GM12878 (cell line): ENCODE results near the gene SYNGR4. TPM values are rescaled to one million over a fixed set of nuclear protein-coding genes. Genes with fewer than 3 reads are reported as not detected.
A peak's percentile ranks its signal among the peaks of the same experiment; 100 is the strongest.

Experiments used
- BHLHE40 ChIP-seq, 2 experiments: fragments of 450-650 bp in 1 of 2; IDR thresholded peaks; 2 replicates each; pipeline ENCODE4 v1.6.1; 2011 to 2017; ENCODE audit warnings: low read depth in 2 of 2, borderline replicate concordance in 1 of 2, improper control_type of control experiment in 1 of 2, low read length in 1 of 2, mild to moderate bottlenecking in 1 of 2
- CEBPB ChIP-seq, 2 experiments: fragments of 150-350 bp in 1 of 2; IDR thresholded peaks; 2 replicates each; pipeline ENCODE4 v1.6.1; 2012 to 2014; ENCODE audit warnings: low read depth in 2 of 2, low read length in 2 of 2, borderline replicate concordance in 1 of 2, inconsistent platforms in 1 of 2
- CHD2 ChIP-seq: IDR thresholded peaks from 2 replicates; pipeline ENCODE4 v1.6.1; 2011; ENCODE audit warnings: low read depth, low read length, improper control_type of control experiment, borderline replicate concordance
- CHD4 ChIP-seq: fragments of 200-600 bp; sonication (generic); IDR thresholded peaks from 2 replicates; pipeline ENCODE4 v1.6.1; 2016; ENCODE audit warnings: mild to moderate bottlenecking
- ELK1 ChIP-seq: IDR thresholded peaks from 2 replicates; pipeline ENCODE4 v1.6.1; 2012; ENCODE audit warnings: low read depth, low read length, improper control_type of control experiment
- ETV6 ChIP-seq, 2 experiments: fragments of 450-650 bp in 1 of 2; IDR thresholded peaks in 1 of 2; conservative IDR thresholded peaks in 1 of 2; 2 replicates each; pipeline ENCODE4 v1.6.1; 2014; ENCODE audit warnings: antibody characterized with exemption in 1 of 2, borderline replicate concordance in 1 of 2, low read depth in 1 of 2, mild to moderate bottlenecking in 1 of 2, moderate library complexity in 1 of 2
- FOS ChIP-seq: IDR thresholded peaks from 3 replicates; pipeline ENCODE4 v1.6.1; 2011; ENCODE audit warnings: borderline replicate concordance; ENCODE audit not compliant: insufficient read length; ENCODE audit errors: extremely low read depth
- FOXM1 ChIP-seq: IDR thresholded peaks from 2 replicates; pipeline ENCODE4 v1.6.1; 2012; ENCODE audit warnings: low read depth, mild to moderate bottlenecking, inconsistent platforms, low read length, moderate library complexity
- KDM1A ChIP-seq: fragments of 200-600 bp; sonication (generic); IDR thresholded peaks from 2 replicates; pipeline ENCODE4 v1.6.1; 2016; ENCODE audit warnings: borderline replicate concordance
- MAX ChIP-seq: IDR thresholded peaks from 2 replicates; pipeline ENCODE4 v1.6.1; 2012; ENCODE audit warnings: low read depth, low read length, improper control_type of control experiment
- POLR2A ChIP-seq: IDR thresholded peaks from 2 replicates; pipeline ENCODE4 v1.6.1; 2011; ENCODE audit warnings: low read depth, mild to moderate bottlenecking, low read length
- POLR2AphosphoS2 ChIP-seq: IDR thresholded peaks from 2 replicates; pipeline ENCODE4 v1.6.1; 2011; ENCODE audit warnings: low read depth, mild to moderate bottlenecking, low read length, improper control_type of control experiment, moderate library complexity
- POLR2AphosphoS5 ChIP-seq: IDR thresholded peaks from 2 replicates; pipeline ENCODE4 v1.6.1; 2011; ENCODE audit warnings: mild to moderate bottlenecking, low read length, inconsistent platforms
- RCOR1 ChIP-seq: conservative IDR thresholded peaks from 2 replicates; pipeline ENCODE4 v1.6.1; 2012; ENCODE audit warnings: low read depth, low read length, improper control_type of control experiment
- RELA ChIP-seq: fragments of 450-650 bp; IDR thresholded peaks from 2 replicates; pipeline ENCODE4 v1.8.0; 2014; ENCODE audit warnings: borderline replicate concordance; ENCODE audit not compliant: partially characterized antibody
- RUNX3 ChIP-seq: IDR thresholded peaks from 2 replicates; pipeline ENCODE4 v1.6.1; 2012; ENCODE audit warnings: low read length, inconsistent platforms
- SIN3A ChIP-seq: IDR thresholded peaks from 2 replicates; pipeline ENCODE4 v1.6.1; 2012; ENCODE audit warnings: low read depth, low read length, improper control_type of control experiment
- SREBF2 ChIP-seq: IDR thresholded peaks from 2 replicates; pipeline ENCODE4 v1.6.1; 2012; ENCODE audit warnings: mild to moderate bottlenecking, low read length
- STAT1 ChIP-seq: fragments of 450-650 bp; conservative IDR thresholded peaks from 2 replicates; pipeline ENCODE4 v1.6.1; 2014; ENCODE audit warnings: antibody characterized with exemption, mild to moderate bottlenecking
- STAT3 ChIP-seq: IDR thresholded peaks from 2 replicates; pipeline ENCODE4 v1.6.1; 2011; ENCODE audit warnings: low read depth, low read length, improper control_type of control experiment
- TCF3 ChIP-seq: IDR thresholded peaks from 2 replicates; pipeline ENCODE4 v1.6.1; 2012; ENCODE audit warnings: low read depth, mild to moderate bottlenecking, low read length, borderline replicate concordance; ENCODE audit not compliant: insufficient read depth
- ZNF217 ChIP-seq: fragments of 450-650 bp; IDR thresholded peaks from 2 replicates; pipeline ENCODE4 v1.6.1; 2017; ENCODE audit warnings: antibody characterized with exemption, mild to moderate bottlenecking
- ZNF24 ChIP-seq: fragments of 450-650 bp; IDR thresholded peaks from 2 replicates; pipeline ENCODE4 v1.6.1; 2017; ENCODE audit warnings: antibody characterized with exemption, mild to moderate bottlenecking
- polyA plus RNA-seq, 11 experiments: library from polyadenylated mRNA; depleted of rRNA in 4 of 11; unstranded in 6 of 11; stranded (reverse) in 5 of 11; fragments of >200 nt; fragmentation: Nextera tagmentation in 4 of 11; fragmentation: Illumina TruSeq in 1 of 11; extraction: Ambion mirVana in 4 of 11; extraction: Trizol in 1 of 11; gene quantifications; 1 replicate in 1 of 11; 2 replicates in 10 of 11; pipeline versions ENCODE4 v1.2.1 to v1.2.3, GENCODE V29; 2011 to 2016; ENCODE audit warnings: inconsistent platforms in 2 of 11, missing spikeins in 2 of 11, low read depth in 1 of 11
- total RNA-seq, 4 experiments: library from RNA; depleted of rRNA in 3 of 4; stranded (reverse); fragments of >200 nt in 3 of 4; fragmentation: Illumina TruSeq in 1 of 4; extraction: Trizol in 1 of 4; gene quantifications; 2 replicates each; pipeline versions ENCODE4 v1.2.1 to v1.2.3, GENCODE V29; 2013 to 2021
- TF ChIP-seq, protein P1 (sequence below): IDR thresholded peaks from 2 replicates; pipeline ENCODE4 v1.6.1; 2012; ENCODE audit warnings: low read depth, low read length, improper control_type of control experiment
- TF ChIP-seq, protein P2 (sequence below): fragments of 450-650 bp; IDR thresholded peaks from 2 replicates; pipeline ENCODE4 v1.6.1; 2016; ENCODE audit warnings: mild to moderate bottlenecking, moderate library complexity, borderline replicate concordance

The SYNGR4 gene
- total and polyA plus RNA-seq, 10 of the 15 experiments (the other 5 are each of a cell fraction or from before 2014, with no cell fraction given): 0.08 to 0.72 (median 0.17) TPM; not detected in 6

DNA sequence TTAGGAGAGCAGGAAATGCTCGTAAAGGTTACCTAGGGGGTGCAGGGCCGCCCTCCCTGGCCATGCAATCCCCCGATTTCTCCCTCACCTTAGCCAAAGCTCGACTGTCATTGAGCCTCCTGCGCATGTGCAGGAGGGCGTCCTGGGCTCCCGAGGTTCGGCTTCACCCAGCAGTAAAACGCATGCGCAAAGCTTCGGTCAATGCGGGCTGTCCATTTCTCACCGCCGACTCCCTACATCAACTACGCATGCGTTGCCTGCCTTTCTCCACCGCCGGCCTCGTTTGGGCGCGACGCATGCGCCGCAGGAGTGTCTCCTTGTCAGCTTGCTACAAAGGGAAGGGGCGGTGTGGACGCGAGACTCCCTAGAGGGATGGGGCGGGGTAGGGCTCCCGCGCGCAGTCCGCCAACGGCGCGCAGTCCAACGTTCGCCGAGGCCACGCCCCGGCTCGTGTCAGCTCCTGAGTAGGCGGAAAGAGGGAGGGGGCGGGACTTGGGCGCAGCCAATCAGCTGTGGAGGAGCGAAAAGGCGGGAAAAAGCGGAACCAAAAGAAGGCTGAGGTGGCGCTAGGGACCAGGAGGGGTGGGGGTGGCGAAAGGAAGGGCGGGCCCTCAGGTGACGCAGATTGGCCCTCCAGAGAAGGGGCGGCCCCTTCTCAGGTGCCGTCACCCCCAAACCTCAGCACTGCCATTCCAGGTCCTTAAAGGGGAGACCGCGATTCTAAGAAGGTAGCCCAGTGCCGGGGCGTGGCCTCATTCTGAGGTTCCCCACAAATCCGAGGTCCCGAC lies at the start of gene SYNGR4, which contains the start of gene TMEM143 (continued):
- TF ChIP-seq SREBF2 (no peak), CEBPB (IDR thresholded peaks at IDR 0.05; ENCODE audit: borderline replicate concordance in 1 of 2, low read depth in 2 of 2, low read length in 2 of 2) (no peak), CHD4 (no peak), ZNF217 (no peak), SIN3A (no peak), CHD2 (peak; percentile 89; the same call in 1 of the 2 replicates), RCOR1 (no peak), POLR2A (peak; percentile 70), POLR2AphosphoS5 (peak; percentile 31; the same call in 1 of the 2 replicates), ZNF24 (no peak), RUNX3 (peak; percentile 76), STAT1 (no peak), ELK1 (no peak), FOS (peak; percentile 27), MAX (peak; percentile 77), POLR2AphosphoS2 (0 out of 2 replicates have a peak, but pooled peaks have one; percentile 10), FOXM1 (no peak), BHLHE40 (IDR thresholded peaks at IDR 0.05; ENCODE audit: borderline replicate concordance in 1 of 2, low read depth in 2 of 2, low read length in 1 of 2) (peak; percentile 94 to 97), KDM1A (no peak), ETV6 (conservative IDR thresholded peaks at IDR 0.05 in 1 of 2, IDR thresholded peaks at IDR 0.05 in 1 of 2; ENCODE audit: borderline replicate concordance in 1 of 2, low read depth in 1 of 2) (no peak), RELA (no peak), STAT3 (no peak), TCF3 (no peak)
- TF ChIP-seq, protein P1, sequence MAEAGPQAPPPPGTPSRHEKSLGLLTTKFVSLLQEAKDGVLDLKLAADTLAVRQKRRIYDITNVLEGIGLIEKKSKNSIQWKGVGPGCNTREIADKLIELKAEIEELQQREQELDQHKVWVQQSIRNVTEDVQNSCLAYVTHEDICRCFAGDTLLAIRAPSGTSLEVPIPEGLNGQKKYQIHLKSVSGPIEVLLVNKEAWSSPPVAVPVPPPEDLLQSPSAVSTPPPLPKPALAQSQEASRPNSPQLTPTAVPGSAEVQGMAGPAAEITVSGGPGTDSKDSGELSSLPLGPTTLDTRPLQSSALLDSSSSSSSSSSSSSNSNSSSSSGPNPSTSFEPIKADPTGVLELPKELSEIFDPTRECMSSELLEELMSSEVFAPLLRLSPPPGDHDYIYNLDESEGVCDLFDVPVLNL: peak; percentile 92
- TF ChIP-seq, protein P2, sequence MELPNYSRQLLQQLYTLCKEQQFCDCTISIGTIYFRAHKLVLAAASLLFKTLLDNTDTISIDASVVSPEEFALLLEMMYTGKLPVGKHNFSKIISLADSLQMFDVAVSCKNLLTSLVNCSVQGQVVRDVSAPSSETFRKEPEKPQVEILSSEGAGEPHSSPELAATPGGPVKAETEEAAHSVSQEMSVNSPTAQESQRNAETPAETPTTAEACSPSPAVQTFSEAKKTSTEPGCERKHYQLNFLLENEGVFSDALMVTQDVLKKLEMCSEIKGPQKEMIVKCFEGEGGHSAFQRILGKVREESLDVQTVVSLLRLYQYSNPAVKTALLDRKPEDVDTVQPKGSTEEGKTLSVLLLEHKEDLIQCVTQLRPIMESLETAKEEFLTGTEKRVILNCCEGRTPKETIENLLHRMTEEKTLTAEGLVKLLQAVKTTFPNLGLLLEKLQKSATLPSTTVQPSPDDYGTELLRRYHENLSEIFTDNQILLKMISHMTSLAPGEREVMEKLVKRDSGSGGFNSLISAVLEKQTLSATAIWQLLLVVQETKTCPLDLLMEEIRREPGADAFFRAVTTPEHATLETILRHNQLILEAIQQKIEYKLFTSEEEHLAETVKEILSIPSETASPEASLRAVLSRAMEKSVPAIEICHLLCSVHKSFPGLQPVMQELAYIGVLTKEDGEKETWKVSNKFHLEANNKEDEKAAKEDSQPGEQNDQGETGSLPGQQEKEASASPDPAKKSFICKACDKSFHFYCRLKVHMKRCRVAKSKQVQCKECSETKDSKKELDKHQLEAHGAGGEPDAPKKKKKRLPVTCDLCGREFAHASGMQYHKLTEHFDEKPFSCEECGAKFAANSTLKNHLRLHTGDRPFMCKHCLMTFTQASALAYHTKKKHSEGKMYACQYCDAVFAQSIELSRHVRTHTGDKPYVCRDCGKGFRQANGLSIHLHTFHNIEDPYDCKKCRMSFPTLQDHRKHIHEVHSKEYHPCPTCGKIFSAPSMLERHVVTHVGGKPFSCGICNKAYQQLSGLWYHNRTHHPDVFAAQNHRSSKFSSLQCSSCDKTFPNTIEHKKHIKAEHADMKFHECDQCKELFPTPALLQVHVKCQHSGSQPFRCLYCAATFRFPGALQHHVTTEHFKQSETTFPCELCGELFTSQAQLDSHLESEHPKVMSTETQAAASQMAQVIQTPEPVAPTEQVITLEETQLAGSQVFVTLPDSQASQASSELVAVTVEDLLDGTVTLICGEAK: no peak
